ENCODE results near the gene GAB1. TPM values are rescaled to one million over a fixed set of nuclear protein-coding genes. Genes with fewer than 3 reads are reported as not detected.
A peak's percentile ranks its signal among the peaks of the same experiment; 100 is the strongest.

The GAB1 gene
- total RNA-seq (2021) = 27.4 and 29.4 TPM in 2 replicates
- percentile 84 among the genes with signal in this experiment for Bru-seq, nascent RNA
- percentile 95 among the genes with signal in this experiment for BruChase-seq, experiment 1, labeled RNA remaining after a 2-hour chase
- BruChase-seq, experiment 2, labeled RNA remaining after a 6-hour chase = percentile 74 among the genes with signal in this experiment
- long read RNA-seq, partial matches to known transcripts = 0 of 4 reads
- long read RNA-seq, other reads (novel, unspliced or antisense) = 4 of 4 reads

GRCh38 chr4:143336781-143337599, at the start of gene GAB1:
Gene GAB1, plus strand, starts transcription at chr4:143336876. Its CDS starts 313 bp downstream, at chr4:143337189.
- intact Hi-C loops (cut with micrococcal nuclease; ENCODE audit: unreplicated experiment) = loop anchor here (1.0 to 5.0 kb wide), 8 partner anchors 9 to 176 kb away; partner anchors contain the start of gene SMARCA5
- Histone ChIP-seq H3K27ac (peak within 1 kb of the TSS; percentile 78), H3F3A (ENCODE audit: insufficient read depth, low read depth) (peaks cover 7% of the 10 kb centered on the region), H3K4me1 (replicated peaks; ENCODE audit: insufficient read depth) (no peaks in the 10 kb centered on the region; the same call in 1 of the 2 replicates), H3K4me2 (peak within 1 kb of the TSS; percentile 83), H3K79me2 (ENCODE audit: low read depth) (peaks cover 34% of the 10 kb centered on the region), H3K4me3 (peak within 1 kb of the TSS; percentile 88), H4K20me1 (ENCODE audit: insufficient read depth) (no peaks in the 10 kb centered on the region), H2AFZ (peak within 1 kb of the TSS; percentile 84), H3K27me3 (ENCODE audit: insufficient read depth, low read depth) (no peaks in the 10 kb centered on the region), H3K36me3 (ENCODE audit: low read depth) (no peaks in the 10 kb centered on the region), H3K9me2 (ENCODE audit: insufficient read depth) (no peaks in the 10 kb centered on the region), H3K9me3 (ENCODE audit: insufficient read depth, low read depth) (no peaks in the 10 kb centered on the region)
- TF ChIP-seq EZH2 (IDR thresholded peaks at IDR 0.05; ENCODE audit: low read depth) (no peak), CTCF (conservative IDR thresholded peaks at IDR 0.05) (no peak)
- peak; percentile 54 to 67 for DNase-seq
- no TSS peak for BruUV-seq (replicated peaks)
- ChIA-PET CTCF (interaction anchor here (0.6 kb wide), 1 partner anchor 58 kb away, joined by 3 read pairs; no protein-coding TSS in a partner anchor), POLR2A (ENCODE audit: unreplicated experiment) (interaction anchor here (0.6 to 1.2 kb wide), 3 partner anchors 9 to 861 kb away, joined by 9 to 21 read pairs (median 17); no protein-coding TSS in a partner anchor)

- intact Hi-C loops (cut with micrococcal nuclease; ENCODE audit: unreplicated experiment) = no loop called here
- peaks cover 15% of the 10 kb centered on the region for H3K4me1 ChIP-seq (replicated peaks; ENCODE audit: insufficient read depth)
- H3K9me3 ChIP-seq (ENCODE audit: insufficient read depth, low read depth) = no peaks in the 10 kb centered on the region
- H4K20me1 ChIP-seq (ENCODE audit: insufficient read depth) = no peaks in the 10 kb centered on the region
- H3K79me2 ChIP-seq (ENCODE audit: low read depth) = no peaks in the 10 kb centered on the region
- TF ChIP-seq EZH2 (IDR thresholded peaks at IDR 0.05; ENCODE audit: low read depth) = no peak
- no peak for TF ChIP-seq CTCF (conservative IDR thresholded peaks at IDR 0.05)
- H3K4me2 ChIP-seq = no peak overlapping the region
- no peaks in the 10 kb centered on the region for H3K27me3 ChIP-seq (ENCODE audit: insufficient read depth, low read depth)
- DNase-seq = no peak
- no peaks in the 10 kb centered on the region for H3K36me3 ChIP-seq (ENCODE audit: low read depth)
- ChIA-PET POLR2A (ENCODE audit: unreplicated experiment) (interaction anchor here (0.6 kb wide), 2 partner anchors 272 to 814 kb away, joined by 3 to 6 read pairs; no protein-coding TSS in a partner anchor), CTCF (no interaction called here)
- H3K9me2 ChIP-seq (ENCODE audit: insufficient read depth) = no peaks in the 10 kb centered on the region
- BruUV-seq (replicated peaks) = no TSS peak
- H3K27ac ChIP-seq = no peak overlapping the region
- no peak overlapping the region for H3K4me3 ChIP-seq
- no peaks in the 10 kb centered on the region for H3F3A ChIP-seq (ENCODE audit: insufficient read depth, low read depth)
- 0 out of 2 replicates have a peak overlapping the region, but pooled peaks have one; percentile 28 for H2AFZ ChIP-seq
These were observed 49.1 kb upstream of the GAB1 start for GRCh38 chr4:143287572-143287923.

- Histone ChIP-seq H3K4me2 (no peak overlapping the region), H3K27me3 (ENCODE audit: insufficient read depth, low read depth) (no peaks in the 10 kb centered on the region), H3K27ac (no peak overlapping the region), H3K9me2 (ENCODE audit: insufficient read depth) (no peaks in the 10 kb centered on the region), H3F3A (ENCODE audit: insufficient read depth, low read depth) (no peaks in the 10 kb centered on the region), H3K4me3 (no peak overlapping the region), H3K36me3 (ENCODE audit: low read depth) (no peaks in the 10 kb centered on the region), H4K20me1 (ENCODE audit: insufficient read depth) (no peaks in the 10 kb centered on the region), H3K9me3 (ENCODE audit: insufficient read depth, low read depth) (no peaks in the 10 kb centered on the region), H3K4me1 (replicated peaks; ENCODE audit: insufficient read depth) (peaks cover 15% of the 10 kb centered on the region), H2AFZ (no peak overlapping the region), H3K79me2 (ENCODE audit: low read depth) (no peaks in the 10 kb centered on the region)
- ChIA-PET CTCF (no interaction called here), POLR2A (ENCODE audit: unreplicated experiment) (no interaction called here)
- no peak for DNase-seq
- BruUV-seq (replicated peaks) = no TSS peak
- TF ChIP-seq CTCF (conservative IDR thresholded peaks at IDR 0.05) (no peak), EZH2 (IDR thresholded peaks at IDR 0.05; ENCODE audit: low read depth) (no peak)
- intact Hi-C loops (cut with micrococcal nuclease; ENCODE audit: unreplicated experiment) = no loop called here
These were observed 48.5 kb upstream of the GAB1 start for GRCh38 chr4:143288171-143288570.

All from PC-9 (cell line).